GM19395 (cell line): Measurements from ENCODE around the gene HIC1.

ENCODE experiments used
- ATAC-seq: cut with Tn5 transposase; IDR thresholded peaks from one replicate; pipeline ENCODE4 v1.9.1; 2021; ENCODE audit warnings: mild to moderate bottlenecking, moderate library complexity; ENCODE audit not compliant: unreplicated experiment

HIC1 gene

DNA sequence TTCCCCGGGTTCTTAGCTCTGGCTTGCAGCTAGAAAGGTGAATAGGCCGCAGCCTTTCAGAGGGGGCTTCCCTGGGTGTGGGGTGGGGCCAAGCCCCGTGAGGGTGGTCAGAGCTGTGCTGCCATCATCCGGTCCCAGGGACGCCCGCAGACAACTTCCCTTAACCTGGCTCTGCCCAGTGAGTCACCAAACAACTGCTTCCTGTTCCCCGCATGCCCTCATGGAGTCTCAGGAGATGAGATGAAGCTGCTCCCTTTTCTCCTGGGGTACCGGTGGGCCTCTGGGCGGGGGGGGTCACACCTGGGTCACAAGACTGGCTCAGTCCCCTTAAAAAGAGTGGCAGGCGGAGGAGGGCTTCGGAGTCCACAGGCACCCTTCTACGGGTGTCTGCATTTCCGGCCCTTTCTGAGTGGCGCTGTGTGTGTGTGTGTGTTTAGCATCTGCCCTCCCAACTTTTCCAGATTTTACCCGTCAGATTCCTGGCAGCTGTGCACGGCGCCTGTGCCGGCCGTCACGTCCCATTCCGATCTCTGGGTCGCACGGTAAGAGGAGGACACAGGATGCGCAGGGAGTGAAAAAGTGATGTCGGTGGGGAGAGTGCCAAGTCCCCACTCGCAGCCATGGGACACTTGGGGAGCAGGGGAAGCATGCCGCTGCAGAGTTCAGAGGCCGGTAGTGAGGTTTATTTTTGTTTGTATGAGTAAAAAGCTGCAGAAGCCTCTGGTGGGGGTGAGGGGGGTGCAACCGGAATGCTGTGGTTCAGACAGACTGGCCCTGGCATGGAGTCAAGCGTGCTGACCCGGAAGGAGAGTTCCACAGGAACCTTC is 16.8 kb downstream of the HIC1 start:
- ATAC-seq = no peak

DNA sequence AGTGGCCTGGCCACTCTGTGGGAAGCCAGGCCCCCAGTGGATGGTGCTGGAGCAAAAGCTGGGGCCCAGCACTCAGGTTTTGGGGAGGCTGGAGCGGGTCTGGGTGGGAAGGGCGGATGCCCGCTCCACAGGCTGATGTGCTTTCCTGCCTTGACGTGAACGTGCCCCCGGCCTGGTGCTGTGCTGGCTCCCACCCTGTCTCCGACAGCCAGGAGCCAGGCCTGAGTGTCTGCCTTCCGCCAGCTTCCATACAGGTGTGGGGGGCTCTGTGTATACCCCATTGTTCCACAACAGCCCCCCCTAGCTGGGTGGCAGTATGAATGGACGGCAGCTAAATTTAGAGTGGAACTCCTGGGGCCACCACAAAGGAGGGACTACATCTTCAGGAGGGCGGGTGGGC is 20.0 kb downstream of the HIC1 start:
- no peak for ATAC-seq

DNA sequence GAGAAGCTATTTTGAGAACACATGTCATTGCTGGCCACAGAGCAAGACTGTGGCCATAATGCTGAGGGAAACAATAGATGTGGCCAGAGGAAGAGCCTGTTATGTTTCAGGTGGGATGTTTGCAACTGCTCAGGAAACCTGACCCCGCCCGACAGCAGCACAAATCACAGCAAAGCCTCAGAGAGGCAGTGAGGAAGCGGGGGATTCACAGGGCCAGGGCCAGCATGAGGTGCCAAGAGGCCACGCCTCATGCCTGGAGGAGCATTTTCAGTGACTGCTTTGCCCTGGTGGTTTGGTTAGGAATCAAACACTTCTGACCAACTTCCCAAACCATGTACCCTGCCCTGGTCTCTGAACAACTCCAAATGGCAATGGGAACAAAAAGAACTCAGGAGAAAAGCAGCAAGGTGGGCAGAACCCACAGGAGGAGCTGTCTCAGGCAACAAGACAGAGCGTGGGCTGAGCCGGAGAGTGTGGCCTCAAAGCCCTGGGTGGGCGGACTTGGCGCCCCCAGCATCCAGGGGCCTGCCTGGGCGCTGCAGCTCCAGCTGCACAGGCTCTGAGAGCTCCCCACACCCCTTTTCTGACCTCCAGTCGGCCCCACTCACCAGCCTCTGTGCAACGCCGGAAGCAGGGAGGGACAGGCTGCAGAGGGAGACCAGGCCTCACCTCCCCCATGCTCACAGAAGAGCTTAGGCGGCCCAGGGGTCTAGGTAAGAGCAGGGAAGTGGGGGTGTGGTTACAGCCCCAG is 20.6 kb downstream of the HIC1 start:
- no peak for ATAC-seq

DNA sequence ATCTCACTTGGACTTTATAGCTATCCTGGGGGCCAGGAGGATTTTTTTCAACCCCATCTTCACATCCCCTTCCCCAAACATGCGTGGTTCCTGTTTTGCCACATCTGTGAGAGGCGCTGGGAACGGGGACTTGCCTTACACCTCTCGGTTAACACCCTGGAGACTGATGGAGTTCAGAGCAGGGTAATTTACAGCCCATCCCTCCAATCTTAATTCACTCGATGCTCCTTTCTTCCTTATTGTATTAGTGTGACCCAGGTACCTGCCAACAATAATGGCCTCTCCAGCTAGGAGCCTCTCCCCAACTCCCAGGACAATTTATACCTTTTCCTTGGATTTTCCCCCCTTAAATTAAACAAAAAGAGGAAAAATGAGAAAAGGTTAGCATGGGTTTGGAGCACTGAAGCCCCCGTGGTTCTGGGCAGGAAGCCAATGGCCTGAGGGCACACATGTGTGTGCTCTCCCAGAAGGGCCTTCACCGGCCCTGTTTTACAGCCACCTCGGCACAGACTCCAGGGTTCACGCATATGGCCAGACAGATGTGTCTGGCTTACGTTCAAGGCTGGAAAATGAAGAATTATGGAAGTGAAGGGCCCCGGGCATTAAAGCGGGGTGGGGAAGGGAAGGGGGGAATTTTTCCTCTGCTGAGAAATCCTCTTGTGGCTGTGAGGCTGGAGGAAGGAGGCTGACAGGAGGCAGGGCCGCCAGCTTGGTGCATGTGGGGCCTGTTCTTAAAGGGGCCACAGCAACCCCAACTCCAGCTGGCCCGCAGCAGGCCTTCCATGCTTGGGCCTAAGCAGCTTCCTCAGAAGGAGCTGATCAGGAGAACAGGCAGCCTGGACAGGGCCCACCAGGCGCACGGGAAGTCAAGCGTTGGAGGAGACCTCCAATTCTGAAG is 21.4 kb downstream of the HIC1 start:
- ATAC-seq = no peak

DNA sequence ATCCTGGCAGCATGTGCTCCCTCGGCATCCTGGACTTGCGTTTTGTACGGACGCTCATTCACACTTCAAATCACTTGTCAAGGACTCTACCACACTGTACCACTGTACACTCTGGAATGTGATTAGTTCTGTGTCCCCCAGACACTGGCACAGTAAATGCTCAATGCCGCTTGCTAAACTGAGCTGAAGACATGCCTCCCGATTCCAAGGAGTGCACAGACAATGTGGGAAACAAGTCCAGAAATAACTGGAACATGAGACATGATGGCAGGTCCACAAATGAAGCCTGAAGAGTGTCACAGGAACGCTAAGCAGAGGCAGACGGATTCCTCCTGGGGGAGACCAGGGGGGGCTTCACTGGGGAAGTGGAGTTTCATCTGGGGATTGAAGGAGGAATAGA is 22.1 kb downstream of the HIC1 start:
- no peak for ATAC-seq

DNA sequence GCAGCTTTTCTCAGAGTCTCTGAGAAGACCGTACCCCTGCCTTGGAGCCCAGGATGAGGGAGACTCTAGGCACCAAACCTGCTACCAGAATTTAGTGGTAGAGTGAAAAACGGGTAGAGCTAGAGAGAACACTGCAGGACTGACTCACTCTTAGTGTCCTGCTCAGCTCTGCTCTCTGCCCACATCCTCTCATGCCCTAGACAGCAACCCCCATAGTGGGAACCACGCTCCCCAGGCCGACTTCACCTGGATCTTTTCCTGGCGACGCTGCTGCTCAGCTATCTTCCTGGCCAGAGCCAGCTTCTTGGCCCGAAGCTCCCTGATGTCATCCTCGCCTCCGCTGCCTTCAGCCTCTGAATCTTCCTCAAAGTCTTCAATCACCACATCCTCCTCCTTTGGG is 26.7 kb downstream of the HIC1 start:
- ATAC-seq = no peak

DNA sequence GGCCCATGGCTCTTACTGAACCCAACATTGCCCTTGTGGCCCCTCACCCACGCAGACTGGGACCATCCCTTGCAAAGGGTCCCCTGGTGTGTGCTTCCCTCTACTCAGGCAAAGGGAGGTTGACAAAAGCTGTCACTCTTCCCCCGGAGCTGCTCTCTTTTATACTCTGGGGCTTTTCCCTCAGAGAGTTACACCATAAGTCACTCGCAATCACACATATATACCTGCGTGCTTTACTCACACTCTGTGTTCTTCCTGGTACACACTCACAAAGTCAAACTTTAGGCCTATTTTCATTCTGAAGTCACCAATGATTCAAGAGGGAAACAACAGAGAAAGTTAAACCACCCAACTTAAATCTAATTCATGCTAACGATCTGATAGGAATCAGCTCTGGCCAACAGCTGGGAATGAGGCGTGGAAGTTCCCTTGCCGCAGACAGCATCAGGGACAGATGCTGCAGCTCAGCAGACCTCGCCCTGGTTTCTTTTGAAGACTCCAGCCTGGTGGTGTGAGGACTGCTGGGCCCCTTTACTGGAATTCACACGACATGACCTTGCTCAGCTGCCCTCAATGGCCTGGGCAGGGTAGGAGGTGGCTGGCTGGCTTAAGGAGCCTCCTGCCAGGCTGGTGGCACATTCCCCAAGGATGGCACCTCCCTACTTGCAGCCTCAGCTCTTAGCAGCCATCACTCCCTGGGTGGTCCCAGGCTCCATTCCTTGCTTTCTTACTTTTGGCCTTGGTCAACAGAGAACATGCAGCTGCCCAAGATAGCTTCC is 27.3 kb downstream of the HIC1 start:
- no peak for ATAC-seq

DNA sequence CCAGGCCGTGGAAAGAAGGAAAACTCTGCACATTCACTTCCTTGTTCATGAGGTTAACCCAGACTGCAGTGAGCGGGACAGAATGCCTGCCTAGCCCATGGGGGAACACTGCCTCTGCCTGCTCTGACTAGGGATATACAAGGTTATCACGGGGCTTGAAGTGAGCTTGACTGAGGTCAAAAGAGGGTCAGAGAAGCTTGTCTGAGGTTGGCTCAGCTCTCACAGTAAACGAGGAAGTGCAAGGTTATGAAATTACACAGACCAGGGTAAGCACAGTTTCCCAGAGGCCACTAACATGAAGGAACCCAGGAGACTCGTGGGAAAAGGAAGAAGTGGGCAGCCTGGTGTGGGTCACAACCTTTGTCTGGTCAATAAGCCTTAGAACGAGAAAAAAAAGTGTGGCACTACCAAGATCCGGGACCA is 28.7 kb downstream of the HIC1 start:
- ATAC-seq = peak; percentile 54

DNA sequence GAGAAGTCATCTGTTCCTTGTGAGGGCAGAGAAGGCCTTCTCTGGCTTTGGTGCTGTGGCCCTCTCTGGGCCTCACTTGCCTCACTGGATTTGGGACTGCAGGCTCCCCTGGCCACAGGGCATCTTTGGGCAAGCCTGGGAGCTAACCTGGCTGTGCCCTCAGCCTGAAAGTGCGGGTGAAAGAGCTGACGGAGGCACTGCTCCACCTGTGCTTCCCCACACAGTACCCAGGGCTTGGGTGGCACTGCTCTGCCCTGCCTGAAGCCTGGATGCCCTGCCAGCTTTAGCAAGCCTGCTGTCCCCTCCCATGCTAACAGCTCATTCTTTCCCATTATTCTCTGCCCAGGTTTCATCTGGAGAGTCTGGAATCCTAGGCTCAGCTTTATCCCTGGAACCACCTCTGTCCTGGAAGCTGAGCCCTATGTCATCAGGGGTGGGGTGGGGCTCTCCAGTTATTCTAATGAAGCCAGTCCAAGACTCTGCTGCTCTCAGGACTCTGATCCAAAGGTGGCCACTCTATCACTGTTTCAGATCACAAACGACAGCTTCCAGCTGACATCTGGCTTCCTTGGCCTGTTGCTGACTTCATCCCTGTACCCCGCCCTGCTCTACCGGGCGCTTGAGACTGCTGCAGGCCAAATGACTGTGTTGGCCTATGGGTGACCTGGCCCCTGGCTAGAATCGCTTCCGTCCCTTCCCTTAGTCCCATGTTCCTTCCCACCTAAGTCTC is 29.3 kb downstream of the HIC1 start:
- ATAC-seq = no peak

DNA sequence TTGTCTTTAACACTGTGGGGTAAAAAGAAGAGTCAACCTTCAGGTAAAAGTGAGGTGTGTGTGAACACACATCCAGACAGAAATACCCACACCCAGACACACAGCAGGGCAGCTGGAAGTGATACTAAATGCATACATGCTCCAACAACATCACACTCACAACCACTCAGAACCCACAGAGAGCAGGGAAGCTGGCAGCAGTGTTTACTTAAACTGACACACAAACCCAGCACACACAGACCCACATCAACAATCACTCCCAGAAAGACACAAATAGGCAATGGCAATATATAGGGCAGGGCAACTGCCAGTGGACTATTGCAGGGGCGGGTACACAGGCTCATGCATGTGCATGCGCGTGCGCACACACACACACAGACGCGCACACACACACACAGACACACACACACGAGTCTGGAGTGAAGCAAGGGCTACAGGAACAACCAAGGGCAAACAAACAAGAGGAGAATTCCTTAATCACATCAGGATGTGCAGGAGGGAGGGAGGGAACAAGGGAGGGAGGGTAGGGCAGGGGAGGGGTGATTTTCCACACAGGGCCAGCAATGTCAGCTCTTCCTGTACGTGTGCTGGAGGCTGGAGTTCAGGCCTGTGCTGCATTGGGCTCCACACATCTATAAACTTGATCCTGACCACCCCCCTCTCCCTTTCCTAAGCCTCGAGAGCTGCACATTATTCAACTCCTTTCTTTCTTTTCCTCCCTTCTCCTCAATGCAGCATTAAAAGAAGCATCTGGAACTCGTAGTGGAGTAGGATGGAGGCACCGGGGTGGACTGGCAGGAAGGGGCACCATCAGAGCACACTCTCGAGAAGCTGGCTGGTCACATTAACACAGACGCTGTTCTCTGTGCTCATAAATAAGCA is 30.1 kb downstream of the HIC1 start:
- no peak for ATAC-seq

DNA sequence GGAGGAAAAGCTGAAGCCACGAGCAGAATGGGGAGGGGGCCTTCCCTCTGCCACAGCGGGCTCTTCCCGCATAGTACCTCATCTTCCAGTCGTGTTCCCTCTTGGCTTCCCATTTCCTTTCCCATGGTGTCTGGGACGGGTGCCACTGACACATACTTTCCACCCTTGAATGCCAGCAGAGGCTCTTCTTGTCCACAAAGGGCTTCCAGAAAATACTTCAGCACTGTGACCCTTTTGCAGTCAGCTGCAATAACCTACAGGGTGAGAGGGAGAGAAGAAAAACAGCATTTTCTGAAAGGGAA is 30.7 kb downstream of the HIC1 start:
- no peak for ATAC-seq

DNA sequence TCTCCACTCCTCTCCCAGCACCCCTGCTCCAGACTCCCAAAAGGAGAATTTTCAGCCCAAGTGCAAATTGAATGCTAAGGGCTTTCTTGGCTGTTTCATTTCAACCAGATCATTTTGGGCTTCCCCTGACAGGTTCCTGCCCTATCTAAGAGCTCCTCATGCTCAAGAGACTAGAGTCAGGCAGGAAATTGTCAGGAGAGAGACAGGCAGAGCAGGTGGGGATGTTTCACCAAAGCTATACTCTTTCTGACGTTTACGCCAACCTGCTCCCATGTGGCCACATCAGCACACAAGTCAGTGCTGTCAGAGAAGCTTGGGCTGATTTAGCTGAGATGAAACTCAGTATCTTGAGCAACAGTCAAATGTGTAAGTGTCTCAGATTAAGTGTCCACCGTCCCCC is 31.4 kb downstream of the HIC1 start:
- ATAC-seq = no peak

DNA sequence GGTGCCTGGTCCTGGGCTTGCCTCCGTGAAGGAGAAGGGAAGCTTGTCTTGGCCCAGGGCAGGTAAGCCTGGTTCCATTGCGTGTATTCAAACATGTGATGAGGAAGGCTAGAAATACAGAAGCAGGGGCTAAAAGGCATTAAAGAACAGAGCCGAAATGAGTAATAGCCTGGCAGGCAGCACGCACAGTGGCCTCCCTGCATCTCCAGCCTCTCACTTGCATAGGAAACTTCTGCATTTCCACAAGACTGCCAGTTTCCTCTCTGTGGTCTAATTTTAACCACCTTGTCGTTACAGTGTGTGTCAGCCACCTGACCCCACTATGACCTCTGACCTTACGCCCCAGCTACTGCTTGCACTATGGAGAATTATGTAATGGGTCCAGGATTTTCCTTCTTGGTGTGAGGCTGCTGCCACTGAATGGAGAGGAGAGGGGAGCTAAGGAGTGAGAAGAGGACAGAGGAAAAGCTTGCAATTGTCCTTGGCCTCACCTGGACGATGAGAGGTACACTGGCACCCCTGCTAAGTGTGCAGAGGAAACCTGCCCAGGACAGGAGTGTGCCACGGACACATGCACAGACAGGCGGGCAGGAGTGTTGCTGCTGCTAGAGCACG is 32.8 kb downstream of the HIC1 start:
- no peak for ATAC-seq

DNA sequence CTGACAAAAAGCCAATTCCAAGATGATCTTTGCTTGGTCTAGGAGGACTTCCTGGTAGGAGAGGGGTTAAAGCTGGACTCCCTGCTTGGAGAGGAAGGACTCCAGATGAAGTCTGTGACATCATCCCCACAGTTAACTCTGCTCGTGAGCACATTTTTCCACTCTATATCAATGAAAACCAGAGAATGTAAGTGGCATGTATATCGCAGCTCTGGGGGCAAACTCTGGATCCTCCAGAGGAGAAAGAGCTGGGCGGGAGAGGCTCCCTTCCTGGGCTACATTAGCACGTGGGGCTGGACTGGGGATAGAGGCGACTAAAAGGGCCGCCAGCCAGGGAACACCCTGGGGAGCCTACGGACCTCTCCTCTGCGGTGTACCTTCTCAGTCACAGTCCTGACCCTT is 34.1 kb downstream of the HIC1 start:
- ATAC-seq = peak; percentile 29

DNA sequence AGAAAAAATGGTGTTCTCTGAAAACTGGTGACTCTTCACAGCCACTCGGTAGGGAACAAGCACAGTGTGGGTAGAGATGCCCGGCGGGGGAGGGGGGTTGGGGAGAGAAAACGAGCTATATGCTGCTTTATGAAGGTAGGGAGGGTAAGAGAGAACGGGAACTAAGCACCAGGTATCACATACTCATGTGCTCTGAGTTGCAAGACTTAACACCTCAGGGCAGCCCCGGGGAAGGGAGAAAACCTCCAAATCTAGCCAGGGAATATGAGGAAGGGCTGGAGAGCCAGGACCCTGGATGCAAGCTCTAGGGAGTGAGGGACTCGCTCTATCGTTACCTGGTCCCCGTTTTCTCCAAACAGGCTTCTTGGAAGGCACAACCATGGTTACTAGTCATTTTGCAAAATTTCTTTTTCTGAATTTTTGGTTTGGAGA is 35.3 kb downstream of the HIC1 start:
- no peak for ATAC-seq

DNA sequence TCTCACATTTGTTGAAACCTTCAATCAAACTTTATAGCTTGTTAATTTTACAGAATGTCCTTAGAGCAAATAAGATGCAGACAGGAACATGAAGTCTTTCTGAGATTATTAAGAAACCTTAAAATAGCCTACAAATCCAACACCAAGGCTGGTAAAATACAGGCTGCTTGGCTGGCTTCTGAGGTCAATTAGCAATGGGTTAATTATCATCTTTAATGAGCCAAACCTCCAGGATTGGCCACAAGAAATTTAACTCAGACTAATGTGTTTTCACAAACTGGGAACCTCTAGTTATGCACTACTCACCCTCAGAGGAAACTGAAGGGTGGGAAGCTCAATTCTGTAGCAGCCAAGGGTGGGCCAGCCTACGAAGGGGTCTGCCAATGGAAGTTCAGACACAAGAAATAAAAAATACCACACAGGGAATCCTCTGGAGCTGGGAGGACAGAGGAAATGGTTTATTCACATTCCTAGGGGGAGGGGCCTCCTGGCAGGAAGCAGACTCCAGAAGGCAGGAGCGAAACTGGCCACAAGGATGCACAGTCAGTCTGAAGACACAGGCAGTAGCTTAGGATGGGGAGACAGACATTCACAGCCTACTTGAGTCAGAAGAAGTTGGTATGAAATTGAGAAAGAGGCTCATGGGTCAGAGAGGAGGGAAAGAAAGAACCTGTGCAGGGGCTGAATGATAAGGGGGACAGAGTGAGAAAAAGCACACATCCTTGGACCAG is 36.1 kb downstream of the HIC1 start:
- ATAC-seq = no peak

DNA sequence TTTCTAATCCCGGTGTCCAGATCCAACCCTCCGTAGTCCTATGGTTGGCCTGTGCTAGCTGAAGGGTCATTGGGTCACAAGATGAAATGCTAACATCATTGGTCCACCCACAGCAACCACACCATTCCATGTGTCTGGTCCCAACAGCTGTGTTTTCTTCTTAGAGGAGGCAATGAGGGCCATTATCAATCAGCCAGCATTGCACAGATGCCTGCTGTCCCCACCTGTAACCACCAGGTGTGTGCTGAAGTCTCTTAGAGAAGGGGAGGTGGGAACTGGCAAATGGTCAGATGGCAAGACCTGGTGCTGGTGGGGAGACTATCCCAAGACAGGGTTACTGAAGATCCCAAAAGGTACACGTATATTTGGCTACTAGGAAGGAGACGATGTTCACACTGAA is 37.4 kb downstream of the HIC1 start:
- ATAC-seq = no peak

DNA sequence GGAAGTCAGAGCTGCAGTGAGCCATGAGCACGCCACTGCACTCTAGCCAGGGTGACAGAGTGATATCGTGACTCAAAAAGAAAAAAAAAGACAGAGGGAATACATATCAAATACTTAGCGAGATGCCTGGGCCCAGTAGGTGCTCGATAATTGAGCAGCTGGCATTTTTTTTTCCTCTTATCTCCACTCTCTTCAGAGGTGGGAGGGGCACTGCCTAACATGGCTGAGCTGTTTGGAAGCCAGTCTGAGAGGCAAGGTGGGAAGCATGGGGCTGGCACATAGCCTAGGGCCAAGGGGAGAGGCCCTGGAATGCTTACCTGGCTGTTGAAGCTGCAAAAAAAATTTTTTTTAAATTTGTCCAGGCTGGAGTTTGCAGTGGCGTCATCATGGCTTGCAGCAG is 38.4 kb downstream of the HIC1 start:
- ATAC-seq = no peak
